ENCODE data around the gene CORO6. TPM values are rescaled to one million over a fixed set of nuclear protein-coding genes. Genes with fewer than 3 reads are reported as not detected.

Gene CORO6
- total and polyA plus RNA-seq, 8 donors, result 1.1 to 53.1 (median 14.2) TPM

DNA sequence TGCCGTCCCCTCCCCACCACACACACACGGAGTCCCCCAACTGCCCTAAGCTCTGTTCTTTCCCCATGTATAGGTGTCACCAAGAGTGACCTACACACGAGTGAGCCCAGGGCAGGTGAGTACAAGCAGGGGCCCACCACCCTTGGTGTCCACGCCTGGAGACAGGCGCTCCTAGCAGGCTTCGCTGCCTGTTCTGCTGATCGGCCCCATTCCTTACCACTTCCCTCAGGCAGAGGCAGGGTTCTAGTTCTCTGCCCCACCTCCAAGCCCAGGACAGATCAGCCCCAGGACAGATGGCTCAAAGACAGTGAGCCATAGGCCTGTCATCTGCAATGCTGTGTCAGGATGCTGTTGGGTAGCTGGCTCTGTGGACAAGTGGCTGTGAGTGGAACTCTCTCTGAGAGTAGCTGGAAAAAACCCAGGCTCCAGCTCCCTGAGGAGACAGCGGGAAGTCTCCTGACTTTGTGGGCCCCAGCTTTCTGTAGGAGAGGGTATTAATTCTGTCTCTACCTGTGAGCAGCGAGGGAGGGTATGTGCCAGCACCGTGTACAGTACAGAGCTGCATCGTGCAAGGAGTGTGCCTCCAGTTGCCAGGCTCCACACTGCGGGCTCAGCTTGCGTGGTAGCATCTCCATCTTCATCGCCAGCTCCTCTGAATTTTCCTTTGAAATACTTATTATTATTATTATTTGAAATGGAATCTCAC, 53.3 kb downstream of the CORO6 start:
- Histone ChIP-seq H3K4me1 (peaks cover 43 to 87% (median 78%) of the 10 kb centered on the region in 4 donors), H3K27ac (peak overlapping the region; percentile 87 to 94 (median 91)), H3K36me3 (peaks cover 3 to 21% (median 15%) of the 10 kb centered on the region in 4 donors), H3K4me3 (peak overlapping the region; percentile 47 to 89 (median 60)), H3K9me3 (no peaks in the 10 kb centered on the region), H3K27me3 (no peaks in the 10 kb centered on the region)
- intact Hi-C loops (cut with DNase I; ENCODE audit: low total_unique reads), result no loop called here
- DNase-seq, result peak in 1 of 2 donors; percentile 31
- 56 to 68% (median 65%) methylated on average over 14 of the region's 14 CpGs for WGBS, 5 donors
- TF ChIP-seq POLR2A (IDR thresholded peaks at IDR 0.05) (no peak), CTCF (IDR thresholded peaks at IDR 0.05) (no peak), EP300 (IDR thresholded peaks at IDR 0.05) (no peak), POLR2AphosphoS5 (IDR thresholded peaks at IDR 0.05) (no peak)

DNA sequence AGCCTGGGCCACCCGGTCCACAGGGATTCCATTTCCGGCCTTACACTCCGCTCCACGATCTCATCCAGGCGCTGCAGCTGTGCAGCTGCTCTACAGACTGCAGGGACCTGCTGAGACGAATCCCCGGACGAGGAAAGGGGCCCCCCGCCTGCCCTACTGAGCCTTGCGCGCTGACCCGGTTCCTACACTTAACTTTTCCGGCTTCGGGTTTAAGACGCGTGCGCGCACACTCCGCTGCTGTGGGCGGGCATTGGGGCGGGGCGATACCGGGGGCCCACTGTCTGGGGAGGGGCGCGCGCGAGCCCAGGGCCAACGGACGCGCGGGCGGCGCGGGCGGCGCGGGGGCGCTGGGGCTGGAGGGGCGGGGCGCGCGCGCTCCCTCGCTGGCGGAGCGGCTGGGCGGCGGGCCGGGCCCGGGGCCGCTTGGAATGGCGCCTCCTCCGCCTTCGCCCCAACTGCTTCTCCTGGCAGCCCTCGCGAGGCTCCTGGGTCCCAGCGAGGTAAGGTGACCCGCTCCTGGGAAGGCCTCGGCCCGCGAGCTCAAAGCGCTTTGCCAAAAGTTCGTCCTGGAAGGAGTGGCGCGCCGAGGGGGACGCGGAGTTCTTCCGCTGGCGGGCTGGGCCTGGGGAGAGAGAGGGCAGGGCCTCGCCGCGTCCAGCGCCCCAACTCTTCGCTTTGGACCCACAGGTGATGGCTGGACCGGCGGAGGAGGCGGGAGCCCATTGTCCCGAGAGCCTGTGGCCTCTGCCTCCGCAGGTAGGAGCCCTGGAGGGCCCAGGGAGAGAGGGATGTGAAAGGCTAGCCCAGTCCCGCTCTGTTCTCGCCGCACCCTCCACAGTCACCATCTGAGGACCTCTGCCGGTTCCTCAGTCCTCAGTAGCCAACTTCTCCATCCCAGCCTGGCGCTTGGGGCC, 54.1 kb downstream of the CORO6 start, which contains the start of gene TP53I13:
Gene TP53I13 (plus strand): TSS at position 371 of the 914 bp plus-strand sequence. CDS start 58 bp downstream, at position 429.
- Histone ChIP-seq H3K9me3 (no peaks in the 10 kb centered on the region), H3K36me3 (peaks cover 0 to 13% (median 7%) of the 10 kb centered on the region in 4 donors), H3K4me3 (peak within 1 kb of the TSS; percentile 47 to 89 (median 60)), H3K27ac (peak within 1 kb of the TSS; percentile 87 to 94 (median 91)), H3K4me1 (peaks cover 40 to 84% (median 75%) of the 10 kb centered on the region in 4 donors), H3K27me3 (no peaks in the 10 kb centered on the region)
- 0 to 1% (median 1%) methylated on average over 23 to 85 of the region's 85 CpGs for WGBS, 5 donors
- intact Hi-C loops (cut with DNase I; ENCODE audit: low total_unique reads), result no loop called here
- TF ChIP-seq POLR2AphosphoS5 (IDR thresholded peaks at IDR 0.05) (peak in 2 of 3 donors; percentile 1 to 75), CTCF (IDR thresholded peaks at IDR 0.05) (no peak), POLR2A (IDR thresholded peaks at IDR 0.05) (peak in 1 of 4 donors; percentile 22)
- peak; percentile 91 to 95 for DNase-seq

- no peak for TF ChIP-seq EP300 (IDR thresholded peaks at IDR 0.05)
- TF ChIP-seq CTCF (IDR thresholded peaks at IDR 0.05), result peak in 4 of 7 experiments; percentile 12 to 44 (median 30)
- no peak for TF ChIP-seq POLR2A (IDR thresholded peaks at IDR 0.05)
- 0 to 1% (median 0%) methylated on average over 20 to 63 of the region's 63 CpGs for WGBS, 5 donors
- intact Hi-C loops (cut with DNase I; ENCODE audit: low total_unique reads), result no loop called here
Measured at GRCh38 chr17:29567554-29568330, 55.0 kb downstream of the CORO6 start.

GRCh38 chr17:29567304-29567553, 55.5 kb downstream of the CORO6 start:
- no peak for DNase-seq
- Histone ChIP-seq H3K4me1 (peaks cover 29 to 73% (median 69%) of the 10 kb centered on the region in 4 donors), H3K36me3 (peaks cover 0 to 13% (median 11%) of the 10 kb centered on the region in 4 donors), H3K27me3 (no peaks in the 10 kb centered on the region), H3K9me3 (no peaks in the 10 kb centered on the region), H3K4me3 (peak overlapping the region; percentile 47 to 89 (median 60)), H3K27ac (peak overlapping the region; percentile 87 to 94 (median 91))
- intact Hi-C loops (cut with DNase I; ENCODE audit: low total_unique reads), result no loop called here
- no peak for TF ChIP-seq EP300 (IDR thresholded peaks at IDR 0.05)
- no peak for TF ChIP-seq POLR2AphosphoS5 (IDR thresholded peaks at IDR 0.05)
- TF ChIP-seq CTCF (IDR thresholded peaks at IDR 0.05), result no peak
- no peak for TF ChIP-seq POLR2A (IDR thresholded peaks at IDR 0.05)
- 0 to 1% (median 1%) methylated on average over 6 to 27 of the region's 27 CpGs for WGBS, 5 donors

More at GRCh38 chr17:29567554-29568330, 55.0 kb downstream of the CORO6 start:
- peaks cover 34 to 76% (median 71%) of the 10 kb centered on the region in 4 donors for H3K4me1 ChIP-seq
- H3K36me3 ChIP-seq, result peaks cover 0 to 8% (median 6%) of the 10 kb centered on the region in 4 donors
- no peaks in the 10 kb centered on the region for H3K27me3 ChIP-seq
- no peaks in the 10 kb centered on the region for H3K9me3 ChIP-seq
- peak overlapping the region; percentile 47 to 89 (median 60) for H3K4me3 ChIP-seq
- DNase-seq, result peak; percentile 73 to 86
- H3K27ac ChIP-seq, result peak overlapping the region; percentile 87 to 94 (median 91)
